Glutamatergic neuron (in vitro differentiated cells): Measurements from ENCODE around the gene EIPR1. TPM values are rescaled to one million over a fixed set of nuclear protein-coding genes. Genes with fewer than 3 reads are reported as not detected.

Source experiments
- DNase-seq: peaks from one replicate; pipeline ENCODE4 v3.0.0; 2022
- H3K27ac Mint-ChIP-seq: one replicate; pipeline ENCODE4 v1.8.0; 2020; ENCODE audit warnings: mild to moderate bottlenecking, mixed read lengths, inconsistent platforms; ENCODE audit not compliant: unreplicated experiment
- H3K27me3 Mint-ChIP-seq: one replicate; pipeline ENCODE4 v1.8.0; 2020; ENCODE audit warnings: mild to moderate bottlenecking, moderate library complexity, mixed read lengths, inconsistent platforms; ENCODE audit not compliant: unreplicated experiment
- H3K36me3 Mint-ChIP-seq: one replicate; pipeline ENCODE4 v1.8.0; 2020; ENCODE audit warnings: mild to moderate bottlenecking, mixed read lengths, inconsistent platforms; ENCODE audit not compliant: unreplicated experiment
- H3K4me1 Mint-ChIP-seq: one replicate; pipeline ENCODE4 v1.8.0; 2020; ENCODE audit warnings: mild to moderate bottlenecking, low read depth, mixed read lengths, inconsistent platforms; ENCODE audit not compliant: unreplicated experiment
- H3K4me3 Mint-ChIP-seq: one replicate; pipeline ENCODE4 v1.8.0; 2020; ENCODE audit warnings: mild to moderate bottlenecking, mixed read lengths, inconsistent platforms; ENCODE audit not compliant: unreplicated experiment
- H3K9me3 Mint-ChIP-seq: one replicate; pipeline ENCODE4 v1.8.0; 2020; ENCODE audit warnings: mild to moderate bottlenecking, moderate library complexity, mixed read lengths, inconsistent platforms; ENCODE audit not compliant: unreplicated experiment
- CTCF ChIP-seq: fragments of 200-600 bp; sonication (generic); IDR thresholded peaks from one replicate; pipeline ENCODE4 v1.5.0; 2021; ENCODE audit not compliant: partially characterized antibody, unreplicated experiment
- total RNA-seq: library from RNA; stranded (reverse); fragmentation: NEBNext Ultra II Directional; extraction: Animal tissue kit (Norgen Biotek cat#: 25700); gene quantifications from one replicate; pipeline ENCODE4 v1.2.1, GENCODE V29; 2021; ENCODE audit not compliant: unreplicated experiment

EIPR1 gene
- total RNA-seq, 1 donor from 2014 or later = 43.8 TPM

- Mint-ChIP-seq H3K4me3 (no peak overlapping the region), H3K4me1 (peaks cover 12% of the 10 kb centered on the region), H3K27me3 (peaks cover 7% of the 10 kb centered on the region), H3K9me3 (peaks cover 4% of the 10 kb centered on the region), H3K27ac (no peak overlapping the region), H3K36me3 (peaks cover 14% of the 10 kb centered on the region)
- no peak for TF ChIP-seq CTCF
- DNase-seq = no peak
These were observed 57.7 kb downstream of the EIPR1 start for GRCh38 chr2:3319745-3320566.

DNA sequence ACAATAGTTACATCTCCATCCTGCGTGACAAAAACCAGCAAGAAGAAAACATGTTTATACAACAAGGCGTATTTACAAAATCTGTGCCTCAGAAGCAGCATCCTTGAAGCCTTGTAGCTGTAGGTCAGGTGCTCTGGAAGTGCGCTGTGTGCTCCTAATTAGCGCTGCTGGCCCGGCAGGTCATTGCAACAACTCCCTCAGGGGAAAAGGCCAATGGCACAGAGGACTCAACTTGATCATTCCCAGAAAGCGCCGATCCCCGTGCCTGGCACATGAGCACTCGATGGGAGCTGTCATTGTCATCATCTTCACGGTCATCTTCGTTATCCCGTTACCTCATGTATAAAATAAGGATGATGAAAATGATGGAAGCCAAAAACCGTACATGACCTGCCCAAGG, 58.5 kb downstream of the EIPR1 start:
- Mint-ChIP-seq H3K36me3 (peaks cover 14% of the 10 kb centered on the region), H3K4me1 (peaks cover 17% of the 10 kb centered on the region), H3K27me3 (peaks cover 9% of the 10 kb centered on the region), H3K4me3 (no peak overlapping the region), H3K9me3 (peaks cover 6% of the 10 kb centered on the region), H3K27ac (no peak overlapping the region)
- TF ChIP-seq CTCF = no peak
- no peak for DNase-seq

- no peak overlapping the region for H3K4me3 Mint-ChIP-seq
- peaks cover 6% of the 10 kb centered on the region for H3K9me3 Mint-ChIP-seq
- TF ChIP-seq CTCF = no peak
- no peak for DNase-seq
- peaks cover 14% of the 10 kb centered on the region for H3K36me3 Mint-ChIP-seq
- H3K4me1 Mint-ChIP-seq = peaks cover 26% of the 10 kb centered on the region
- peaks cover 9% of the 10 kb centered on the region for H3K27me3 Mint-ChIP-seq
- H3K27ac Mint-ChIP-seq = no peak overlapping the region
These were observed 59.6 kb downstream of the EIPR1 start for GRCh38 chr2:3317871-3318590.

GRCh38 chr2:3317277-3317685, 60.3 kb downstream of the EIPR1 start:
- no peak overlapping the region for H3K4me3 Mint-ChIP-seq
- peaks cover 9% of the 10 kb centered on the region for H3K27me3 Mint-ChIP-seq
- no peak overlapping the region for H3K27ac Mint-ChIP-seq
- peaks cover 6% of the 10 kb centered on the region for H3K9me3 Mint-ChIP-seq
- peaks cover 14% of the 10 kb centered on the region for H3K36me3 Mint-ChIP-seq
- no peak for DNase-seq
- peaks cover 31% of the 10 kb centered on the region for H3K4me1 Mint-ChIP-seq
- TF ChIP-seq CTCF = no peak
